Dedifferentiated amniotic fluid mesenchymal stem cell (primary cell): Measurements from ENCODE around the gene TMEM140.

Experiments
- DNase-seq: peaks from one replicate; pipeline ENCODE4 v3.0.0-alpha.2; 2016; ENCODE audit errors: extremely low spot score

TMEM140 gene

GRCh38 chr7:135195156-135195555 is 47.3 kb downstream of the TMEM140 start:
- DNase-seq = no peak

- no peak for DNase-seq
These were observed 48.2 kb downstream of the TMEM140 start for GRCh38 chr7:135195968-135196629.

GRCh38 chr7:135197343-135197742 is 49.5 kb downstream of the TMEM140 start:
- DNase-seq = no peak

- DNase-seq = no peak
These were observed 50.2 kb downstream of the TMEM140 start for GRCh38 chr7:135197906-135198655.

DNA sequence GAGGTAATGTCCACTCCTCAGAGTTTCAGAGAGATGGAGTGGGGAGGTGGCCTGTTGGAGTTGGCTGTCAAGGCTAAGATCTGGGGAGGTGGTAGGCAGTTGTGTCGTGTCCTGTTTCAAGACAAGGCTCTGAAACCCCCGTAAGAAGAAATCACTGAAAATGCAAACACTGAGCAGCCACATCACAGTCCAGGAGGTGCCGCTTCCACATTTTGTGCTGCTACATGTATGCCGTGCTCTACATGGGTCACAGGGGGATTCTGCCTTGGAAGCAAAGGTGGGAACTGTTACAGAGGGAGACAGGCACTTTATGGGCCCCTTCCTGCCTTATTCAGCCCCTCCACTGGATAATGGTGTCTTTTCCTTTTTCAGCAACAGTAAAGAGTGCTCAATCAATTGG is 51.6 kb downstream of the TMEM140 start:
- no peak for DNase-seq

GRCh38 chr7:135200821-135201331 is 53.0 kb downstream of the TMEM140 start:
- no peak for DNase-seq

DNA sequence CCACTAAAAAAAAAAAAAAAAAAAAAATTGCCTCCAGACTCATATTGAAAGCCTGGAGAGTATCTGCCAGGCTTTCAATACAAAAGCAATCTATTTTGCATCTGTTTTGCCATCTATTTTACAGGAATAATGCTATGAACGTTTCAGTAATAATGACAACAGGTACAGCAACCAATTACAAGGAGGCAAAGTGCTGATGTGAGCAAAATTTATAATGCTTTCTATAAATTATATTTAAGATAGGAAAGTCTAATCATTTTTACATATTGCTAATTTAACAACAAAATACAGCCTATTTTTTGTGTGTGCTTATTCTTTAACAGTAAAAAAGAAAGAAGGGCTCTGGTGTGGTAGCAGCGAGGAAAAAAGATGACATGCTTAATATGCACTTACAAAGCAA is 53.5 kb downstream of the TMEM140 start:
- no peak for DNase-seq

DNA sequence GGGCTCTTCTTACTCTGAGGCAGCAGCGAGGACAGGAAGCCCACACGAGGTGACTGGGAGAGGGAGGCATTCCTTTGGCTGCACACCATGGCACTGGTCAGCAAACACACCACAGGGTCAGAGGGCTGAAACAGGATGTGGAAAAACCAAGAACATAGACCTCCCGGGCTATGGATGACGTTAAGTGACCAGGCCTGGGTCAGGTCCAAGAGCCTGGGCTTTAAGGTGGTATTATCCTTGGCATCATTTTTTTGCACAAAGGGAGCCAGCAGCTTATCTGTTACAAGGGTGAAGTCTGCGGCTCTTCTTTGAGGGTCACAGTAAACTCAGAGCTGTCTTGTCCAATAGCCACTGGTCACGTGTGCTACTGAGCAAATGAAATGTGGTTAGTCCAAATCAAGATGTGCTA is 56.5 kb downstream of the TMEM140 start:
- no peak for DNase-seq

DNA sequence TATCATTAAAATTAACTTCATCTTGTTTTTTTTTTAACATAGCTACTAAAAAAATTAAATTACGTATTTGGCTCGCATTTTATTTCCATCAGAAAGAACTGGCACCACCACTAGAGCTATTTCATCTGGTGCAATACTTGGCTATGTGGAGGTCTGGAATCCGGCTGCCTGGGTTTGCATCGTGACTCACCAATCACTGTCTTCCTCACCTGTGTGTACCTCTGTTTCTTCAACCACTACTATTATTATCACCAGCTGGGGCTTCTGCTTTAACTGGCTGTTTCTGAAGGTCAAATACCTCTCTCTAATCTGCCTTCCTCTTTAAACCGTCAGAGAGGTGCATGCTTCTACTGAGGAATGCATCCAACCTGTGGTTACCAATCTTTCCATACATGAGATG is 57.0 kb downstream of the TMEM140 start:
- DNase-seq = no peak

- DNase-seq = no peak
These were observed 58.0 kb downstream of the TMEM140 start for GRCh38 chr7:135205850-135206249.

- no peak for DNase-seq
These were observed 59.1 kb downstream of the TMEM140 start for GRCh38 chr7:135206941-135207391.

GRCh38 chr7:135207406-135208101 is 59.7 kb downstream of the TMEM140 start:
- DNase-seq = no peak

DNA sequence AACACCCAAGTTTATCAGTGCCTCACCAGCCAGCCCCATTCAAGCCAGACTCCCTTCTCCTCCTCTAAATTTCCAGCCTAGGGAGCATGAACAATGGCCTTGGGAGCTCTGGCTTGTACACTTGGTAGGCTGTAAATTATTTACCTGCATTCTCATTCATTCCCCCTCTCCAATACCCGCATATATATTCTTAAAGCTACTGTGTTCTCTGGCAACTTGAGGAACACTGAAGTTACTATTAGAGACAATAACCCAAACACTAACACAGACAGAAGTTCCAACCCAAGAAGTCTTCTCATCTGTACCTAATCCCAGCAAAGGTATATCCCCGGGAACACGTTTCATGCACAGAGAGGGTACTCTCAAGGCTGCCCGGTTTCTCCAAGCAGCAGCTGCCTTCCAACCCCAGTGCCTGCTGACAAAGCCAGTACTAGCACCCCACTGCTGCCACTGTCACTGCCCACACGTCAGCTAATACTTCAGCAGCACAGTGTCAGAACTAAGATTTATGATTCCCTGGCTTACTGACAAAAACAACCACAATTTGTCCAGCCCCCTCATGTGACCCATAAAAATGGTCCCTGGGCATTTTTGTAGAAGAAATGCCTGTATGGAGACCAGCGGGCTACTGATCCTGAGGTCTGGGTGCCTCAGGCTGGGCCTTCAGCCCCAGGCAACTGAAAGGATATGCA is 60.4 kb downstream of the TMEM140 start:
- DNase-seq = no peak

DNA sequence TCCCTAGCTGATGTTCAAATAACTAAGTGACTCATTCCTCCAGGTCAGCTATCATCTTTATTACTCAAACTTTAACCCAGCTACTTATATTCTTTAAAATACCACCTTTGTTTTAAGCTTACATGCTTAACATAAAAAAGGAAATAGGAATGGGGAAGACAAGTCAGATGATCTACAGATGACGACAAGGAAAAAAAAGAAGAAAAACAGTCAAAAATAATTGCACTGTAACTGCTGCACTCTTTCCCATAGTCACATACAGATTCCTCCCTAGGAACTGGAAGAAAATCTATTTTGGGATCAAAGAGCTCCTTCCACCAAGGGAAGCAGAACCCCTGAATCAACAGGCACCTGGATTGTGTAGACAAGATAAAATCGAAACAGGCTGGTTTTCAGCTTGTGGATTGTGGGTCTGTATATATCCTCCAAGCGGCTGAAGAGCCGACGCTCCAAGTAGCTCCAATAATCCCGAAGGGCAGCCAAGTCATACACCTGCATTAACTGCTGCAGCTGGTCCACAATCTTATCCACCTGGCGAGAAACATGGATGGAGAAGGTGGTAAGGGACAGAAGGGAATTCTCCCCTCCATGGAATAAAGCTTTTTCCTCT is 61.5 kb downstream of the TMEM140 start:
- no peak for DNase-seq

GRCh38 chr7:135210888-135211178 is 63.0 kb downstream of the TMEM140 start:
- no peak for DNase-seq

DNA sequence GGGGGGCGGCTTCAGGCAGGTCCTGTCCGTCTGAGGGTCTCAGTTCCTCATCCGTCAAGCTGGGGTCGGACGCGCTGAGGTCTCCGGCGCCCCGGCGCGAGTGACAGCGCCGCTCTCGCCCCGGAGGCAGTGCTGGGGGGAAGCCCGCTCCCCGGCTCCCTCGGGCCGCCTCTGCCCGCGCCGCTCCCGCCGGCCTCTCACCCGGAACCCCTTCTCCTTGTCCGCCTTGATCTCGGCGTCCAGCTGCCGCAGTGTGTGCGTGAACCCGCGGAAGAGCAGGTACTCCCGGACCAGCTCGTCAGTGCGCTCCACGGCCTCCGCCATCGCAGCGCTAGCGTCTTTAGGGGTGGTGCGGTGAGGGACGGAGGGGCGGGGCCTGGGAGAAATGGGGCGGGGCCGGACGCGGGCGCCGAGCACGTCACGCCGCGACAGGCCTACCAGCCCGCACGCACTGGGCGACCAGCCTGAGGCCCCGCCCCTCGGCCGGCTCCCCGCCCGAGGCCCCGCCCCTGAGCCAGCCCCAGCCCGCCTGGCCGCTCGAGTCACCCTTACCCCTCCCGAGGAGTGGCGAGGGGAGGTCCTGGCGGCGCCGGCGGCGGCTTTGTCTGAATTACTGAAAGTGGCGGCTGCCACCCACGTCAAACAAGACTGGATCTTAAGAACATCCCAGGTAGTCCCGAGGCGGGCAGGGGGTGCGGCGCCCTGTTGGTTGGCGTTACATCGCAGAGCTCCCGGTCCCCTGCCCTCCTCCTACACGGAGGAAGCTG is 63.5 kb downstream of the TMEM140 start, which contains the start of gene WDR91:
TSS of gene WDR91 (minus strand) at position 348 of the 767 bp plus-strand sequence. CDS start at position 324, 24 bp downstream.
- DNase-seq = peak; percentile 86

DNA sequence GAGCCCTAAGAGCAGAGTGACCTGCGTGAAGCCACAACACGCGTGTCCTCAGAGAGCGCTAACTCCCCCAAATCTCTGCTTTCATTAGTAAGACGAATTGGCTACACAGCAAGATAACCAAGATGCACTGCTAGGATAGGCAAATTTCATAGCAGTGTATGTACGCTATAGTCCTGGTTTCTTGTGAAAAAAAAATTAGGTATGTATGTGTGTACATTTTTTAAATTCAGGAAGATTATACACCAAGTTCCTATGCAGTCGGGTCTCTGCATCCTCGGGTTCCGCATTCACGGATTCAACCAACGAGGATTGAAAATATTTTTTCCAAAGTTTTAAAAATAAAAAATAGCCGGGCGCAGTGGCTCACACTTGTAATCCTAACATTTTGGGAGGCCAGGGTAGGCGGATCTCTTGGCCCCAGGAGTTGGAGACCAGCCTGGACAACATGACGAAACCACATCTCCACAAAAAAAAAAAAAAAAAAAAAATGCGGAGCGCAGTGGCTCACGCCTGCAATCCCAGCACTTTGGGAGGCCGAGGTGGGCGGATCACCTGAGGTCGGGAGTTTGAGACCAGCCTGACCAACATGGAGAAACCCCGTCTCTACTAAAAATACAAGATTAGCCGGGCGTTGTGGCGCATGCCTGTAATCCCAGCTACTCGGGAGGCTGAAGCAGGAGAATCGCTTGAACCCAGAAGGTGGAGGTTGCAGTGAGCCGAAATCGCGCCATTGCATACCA is 64.2 kb downstream of the TMEM140 start:
- DNase-seq = peak; percentile 20

GRCh38 chr7:135213831-135214230 is 66.0 kb downstream of the TMEM140 start:
- DNase-seq = no peak

DNA sequence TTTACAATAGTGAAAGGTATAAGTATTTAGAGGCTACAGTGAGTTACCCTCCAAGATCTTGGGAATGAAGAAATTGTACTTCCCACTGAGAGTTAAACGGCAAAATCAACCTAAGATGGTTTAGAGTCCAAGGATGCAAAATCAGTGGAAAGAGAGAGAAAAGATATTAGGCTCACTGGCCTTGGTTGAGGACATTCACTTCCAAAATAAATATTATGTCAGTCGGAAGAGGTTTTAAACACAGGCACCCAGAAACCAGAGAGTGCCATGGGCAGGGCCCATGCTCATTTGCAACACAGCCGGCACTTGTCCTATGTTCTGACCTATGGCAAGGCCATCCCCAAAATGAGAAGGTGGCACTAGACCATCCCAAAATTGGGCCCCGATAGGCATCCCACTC is 67.3 kb downstream of the TMEM140 start:
- DNase-seq = no peak

GRCh38 chr7:135215698-135216097 is 67.8 kb downstream of the TMEM140 start:
- no peak for DNase-seq
